Measurements from ENCODE around the gene EEF1AKMT4.

The EEF1AKMT4 gene

DNA sequence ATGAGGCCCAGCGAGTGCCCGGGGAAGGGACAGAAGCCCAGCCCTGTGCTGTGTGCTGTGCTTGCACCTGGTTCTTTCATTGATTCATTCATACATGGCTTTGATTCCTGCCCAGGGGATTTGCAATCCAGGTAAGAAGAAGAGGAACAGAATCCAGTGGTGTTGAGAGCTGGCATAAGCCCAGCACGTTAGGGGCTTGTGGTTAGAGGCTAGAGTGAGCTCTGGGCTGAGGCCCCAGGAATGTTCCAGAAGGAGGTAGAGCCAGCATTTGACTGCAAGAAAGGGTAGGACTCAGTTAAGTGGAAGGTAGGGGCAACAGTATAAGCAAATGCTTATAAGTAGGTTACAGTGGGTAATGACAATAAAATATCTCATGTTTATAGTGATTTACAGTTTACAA lies 17.8 kb upstream of the EEF1AKMT4 start:
- TF ChIP-seq, protein P1, sequence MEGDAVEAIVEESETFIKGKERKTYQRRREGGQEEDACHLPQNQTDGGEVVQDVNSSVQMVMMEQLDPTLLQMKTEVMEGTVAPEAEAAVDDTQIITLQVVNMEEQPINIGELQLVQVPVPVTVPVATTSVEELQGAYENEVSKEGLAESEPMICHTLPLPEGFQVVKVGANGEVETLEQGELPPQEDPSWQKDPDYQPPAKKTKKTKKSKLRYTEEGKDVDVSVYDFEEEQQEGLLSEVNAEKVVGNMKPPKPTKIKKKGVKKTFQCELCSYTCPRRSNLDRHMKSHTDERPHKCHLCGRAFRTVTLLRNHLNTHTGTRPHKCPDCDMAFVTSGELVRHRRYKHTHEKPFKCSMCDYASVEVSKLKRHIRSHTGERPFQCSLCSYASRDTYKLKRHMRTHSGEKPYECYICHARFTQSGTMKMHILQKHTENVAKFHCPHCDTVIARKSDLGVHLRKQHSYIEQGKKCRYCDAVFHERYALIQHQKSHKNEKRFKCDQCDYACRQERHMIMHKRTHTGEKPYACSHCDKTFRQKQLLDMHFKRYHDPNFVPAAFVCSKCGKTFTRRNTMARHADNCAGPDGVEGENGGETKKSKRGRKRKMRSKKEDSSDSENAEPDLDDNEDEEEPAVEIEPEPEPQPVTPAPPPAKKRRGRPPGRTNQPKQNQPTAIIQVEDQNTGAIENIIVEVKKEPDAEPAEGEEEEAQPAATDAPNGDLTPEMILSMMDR (IDR thresholded peaks at IDR 0.05) = no peak

DNA sequence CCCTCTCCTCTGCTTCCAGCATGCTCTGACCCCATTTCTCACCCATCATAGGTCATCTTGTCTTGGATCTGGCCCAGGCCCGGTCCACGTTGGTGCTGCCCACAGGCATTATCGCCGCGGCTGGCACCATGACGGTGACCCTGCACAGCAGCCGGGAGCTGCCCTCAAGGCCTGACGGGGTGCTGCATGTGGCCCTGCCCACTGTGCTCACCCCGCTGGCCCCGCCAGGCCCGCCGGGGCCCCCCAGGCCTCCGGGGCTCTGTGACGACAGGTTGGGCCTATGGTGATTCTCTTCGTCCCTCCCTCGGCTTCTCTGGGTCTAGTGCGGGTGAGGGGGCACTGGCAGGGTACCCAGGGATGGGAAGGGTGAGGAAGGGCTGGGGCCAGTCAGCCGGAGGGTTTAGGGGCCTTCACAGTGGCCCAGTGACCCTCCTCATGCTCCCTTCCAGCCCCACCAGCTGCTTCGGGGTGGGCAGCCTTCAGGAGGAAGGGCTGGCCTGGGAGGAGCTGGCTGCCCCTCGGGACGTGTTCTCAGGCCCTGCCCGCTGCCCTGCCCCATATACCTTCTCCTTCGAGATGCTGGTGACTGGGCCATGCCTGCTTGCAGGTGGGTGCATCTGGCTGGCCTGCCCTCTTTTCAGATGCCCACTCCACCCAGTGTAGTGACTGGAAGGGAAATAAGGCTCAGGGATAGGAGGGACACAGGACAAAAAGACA lies 16.2 kb upstream of the EEF1AKMT4 start:
- TF ChIP-seq, protein P1 (IDR thresholded peaks at IDR 0.05) = no peak

DNA sequence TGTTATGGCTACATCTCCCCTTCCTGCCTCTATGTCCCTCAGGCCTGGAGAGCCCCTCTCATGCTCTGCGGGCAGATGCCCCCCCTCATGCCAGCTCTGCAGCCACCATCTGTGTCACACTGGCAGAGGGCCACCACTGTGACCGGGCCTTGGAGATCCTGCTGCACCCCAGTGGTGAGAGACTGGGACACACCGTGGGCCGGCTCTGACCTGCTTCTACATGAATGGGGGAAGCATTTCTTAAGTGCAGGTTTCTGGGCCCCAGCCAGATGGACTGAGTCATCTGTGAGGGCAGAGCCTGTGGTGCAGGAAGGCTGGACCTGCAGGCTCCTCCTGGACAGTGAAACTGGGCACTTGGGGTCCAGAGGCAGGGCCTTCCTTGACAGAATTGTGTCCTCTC lies 15.2 kb upstream of the EEF1AKMT4 start:
- TF ChIP-seq, protein P1 (IDR thresholded peaks at IDR 0.05) = no peak

DNA sequence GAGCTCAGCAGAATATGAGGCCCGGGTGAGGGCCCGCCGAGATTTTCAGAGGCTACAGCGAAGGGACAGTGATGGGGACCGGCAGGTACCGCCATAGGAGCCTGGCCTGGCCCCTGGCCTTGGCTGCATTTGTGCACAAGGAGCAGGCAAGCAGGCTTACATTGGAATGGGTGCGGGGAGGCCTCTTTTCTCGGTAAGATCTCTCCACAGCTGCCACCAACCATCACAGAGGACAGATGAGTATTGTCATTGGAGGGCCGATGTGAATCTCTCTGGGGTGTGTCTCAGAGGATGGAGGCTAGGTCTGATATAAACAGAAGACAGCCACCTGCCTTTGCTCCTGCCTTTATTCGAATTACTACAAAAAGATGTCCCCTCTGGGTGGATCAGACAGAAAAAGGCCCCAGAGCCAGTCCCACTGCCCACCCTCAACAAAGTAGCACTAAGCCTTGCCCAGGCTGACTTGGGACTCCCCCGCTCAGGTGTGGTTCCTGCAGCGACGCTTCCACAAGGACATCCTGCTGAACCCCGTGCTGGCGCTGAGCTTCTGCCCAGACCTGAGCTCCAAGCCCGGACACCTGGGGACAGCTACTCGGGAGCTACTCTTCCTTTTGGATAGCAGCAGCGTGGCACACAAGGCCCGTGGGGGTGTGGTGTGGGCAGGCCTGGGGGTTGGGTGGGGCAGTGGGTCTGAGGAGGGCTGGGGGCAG lies 14.6 kb upstream of the EEF1AKMT4 start:
- TF ChIP-seq, protein P1 (IDR thresholded peaks at IDR 0.05) = no peak

DNA sequence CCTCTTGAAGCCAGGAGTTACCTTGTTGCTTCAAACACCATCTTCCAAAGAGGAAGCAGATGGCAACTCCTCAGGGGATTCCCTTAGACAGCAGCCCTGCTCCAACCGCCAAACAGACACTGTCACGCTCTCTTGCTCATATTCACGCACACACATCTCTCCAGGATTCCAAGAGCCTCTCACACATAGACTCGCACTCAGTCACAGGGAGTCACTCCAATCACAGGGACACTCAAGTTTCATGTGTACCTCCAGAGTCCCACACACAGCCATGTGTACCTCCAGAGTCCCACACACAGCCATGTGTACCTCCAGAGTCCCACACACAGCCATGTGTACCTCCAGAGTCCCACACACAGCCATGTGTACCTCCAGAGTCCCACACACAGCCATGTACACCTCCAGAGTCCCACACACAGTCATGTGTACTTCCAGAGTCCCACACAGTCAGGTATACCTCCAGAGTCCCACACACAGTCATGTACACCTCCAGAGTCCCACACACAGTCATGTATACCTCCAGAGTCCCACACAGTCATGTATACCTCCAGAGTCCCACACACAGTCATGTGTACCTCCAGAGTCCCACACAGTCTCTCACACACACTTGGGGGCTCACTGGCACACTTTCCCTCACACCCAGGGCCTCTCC lies 14.0 kb upstream of the EEF1AKMT4 start:
- TF ChIP-seq, protein P1 (IDR thresholded peaks at IDR 0.05) = no peak

DNA sequence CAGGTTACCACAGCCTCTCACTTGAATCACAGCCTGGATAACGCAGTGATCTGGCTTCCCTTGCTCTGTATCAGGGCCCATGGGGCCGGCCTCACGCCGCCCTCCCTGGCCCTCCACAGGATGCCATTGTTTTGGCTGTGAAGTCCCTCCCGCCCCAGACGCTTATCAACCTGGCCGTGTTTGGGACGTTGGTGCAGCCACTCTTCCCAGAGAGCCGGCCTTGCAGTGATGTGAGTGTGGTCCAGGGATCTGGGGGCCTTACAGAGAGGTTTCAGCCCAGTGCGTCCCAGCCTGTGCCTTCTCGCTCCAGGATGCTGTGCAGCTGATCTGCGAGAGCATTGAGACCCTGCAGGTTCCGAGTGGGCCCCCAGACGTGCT lies 13.4 kb upstream of the EEF1AKMT4 start:
- TF ChIP-seq, protein P1 (IDR thresholded peaks at IDR 0.05) = no peak

DNA sequence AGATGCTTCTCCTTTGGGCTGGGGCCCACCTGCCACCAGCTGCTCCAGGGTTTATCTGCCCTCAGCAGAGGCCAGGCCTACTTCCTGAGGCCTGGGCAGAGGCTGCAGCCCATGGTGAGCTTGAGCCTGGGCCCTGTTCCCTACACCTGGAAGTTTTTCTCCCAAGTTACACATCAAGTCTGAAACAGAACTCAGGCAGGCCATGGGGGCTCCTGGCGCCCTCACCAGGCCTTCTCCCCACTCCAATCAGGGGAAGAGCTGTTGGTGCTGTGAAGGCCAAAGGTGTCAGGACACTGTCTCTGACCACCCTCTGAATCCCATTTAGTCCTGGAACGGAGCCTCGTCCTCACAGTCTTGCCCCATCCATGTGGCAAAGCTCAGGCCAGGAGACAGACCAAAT lies 12.8 kb upstream of the EEF1AKMT4 start:
- TF ChIP-seq, protein P1 (IDR thresholded peaks at IDR 0.05) = no peak
